Neural cell (in vitro differentiated cells): Measurements from ENCODE around the gene MYOG. TPM values are rescaled to one million over a fixed set of nuclear protein-coding genes. Genes with fewer than 3 reads are reported as not detected.

Source experiments
- H2AFZ ChIP-seq: fragments of 200-600, 300-800 bp; sonication (generic), shearing (Covaris generic); 2 replicates; pipeline ENCODE4 v1.6.0; 2014; ENCODE audit warnings: low read depth, mild to moderate bottlenecking, antibody characterized with exemption, low read length, moderate library complexity
- H3F3A ChIP-seq: fragments of 200-600 bp; shearing (Covaris generic); 2 replicates; pipeline ENCODE4 v1.6.1; 2016; ENCODE audit warnings: mild to moderate bottlenecking, moderate library complexity, mixed read lengths, antibody characterized with exemption, low read length; ENCODE audit not compliant: insufficient read depth, poor library complexity, severe bottlenecking
- H3K27ac ChIP-seq: fragments of 200-600, 300-800 bp; sonication (generic), shearing (Covaris generic); 2 replicates; pipeline ENCODE4 v1.5.1; 2014; ENCODE audit warnings: mild to moderate bottlenecking, low read length, moderate library complexity
- H3K27me3 ChIP-seq: fragments of 300-800, 200-600 bp; sonication (generic), shearing (Covaris generic); 2 replicates; pipeline ENCODE4 v1.6.0; 2014; ENCODE audit warnings: mild to moderate bottlenecking, low read depth, low read length, moderate library complexity; ENCODE audit not compliant: insufficient read depth
- H3K36me3 ChIP-seq: fragments of 300-800, 200-600 bp; sonication (generic), shearing (Covaris generic); 2 replicates; pipeline ENCODE4 v1.5.1; 2014; ENCODE audit warnings: mild to moderate bottlenecking, antibody characterized with exemption, low read length, moderate library complexity; ENCODE audit not compliant: insufficient read depth
- H3K4me2 ChIP-seq: fragments of 300-800, 200-600 bp; sonication (generic), shearing (Covaris generic); 2 replicates; pipeline ENCODE4 v1.6.0; 2014; ENCODE audit warnings: mild to moderate bottlenecking, low read length
- H3K4me3 ChIP-seq: fragments of 300-800, 200-600 bp; sonication (generic), shearing (Covaris generic); 2 replicates; pipeline ENCODE4 v1.5.1; 2014; ENCODE audit warnings: mild to moderate bottlenecking, low read length, moderate library complexity
- H3K79me2 ChIP-seq: fragments of 200-600 bp; shearing (Covaris generic); replicated peaks from 2 replicates; pipeline ENCODE4 v1.6.0; 2014; ENCODE audit warnings: mild to moderate bottlenecking, low read length, moderate library complexity; ENCODE audit not compliant: insufficient read depth
- H3K9ac ChIP-seq: fragments of 300-800, 200-600 bp; sonication (generic), shearing (Covaris generic); 2 replicates; pipeline ENCODE4 v1.6.1; 2016; ENCODE audit warnings: mild to moderate bottlenecking, low read length, mixed read lengths
- H3K9me2 ChIP-seq: fragments of 200-600 bp; shearing (Covaris generic); 2 replicates; pipeline ENCODE4 v1.6.1; 2016; ENCODE audit warnings: mild to moderate bottlenecking, low read length, mixed read lengths; ENCODE audit not compliant: insufficient read depth
- H3K9me3 ChIP-seq: fragments of 200-600, 300-800 bp; sonication (generic), shearing (Covaris generic); 2 replicates; pipeline ENCODE4 v1.6.1; 2016; ENCODE audit warnings: mild to moderate bottlenecking, mixed run types, low read length, moderate library complexity, mixed read lengths
- H4K20me1 ChIP-seq: fragments of 200-600 bp; shearing (Covaris generic); 2 replicates; pipeline ENCODE4 v1.6.1; 2016; ENCODE audit warnings: mild to moderate bottlenecking, mixed run types; ENCODE audit not compliant: insufficient read depth
- EP300 ChIP-seq: fragments of 450-650 bp; conservative IDR thresholded peaks from 2 replicates; pipeline ENCODE4 v1.6.1; 2014; ENCODE audit warnings: antibody characterized with exemption, mild to moderate bottlenecking, moderate library complexity; ENCODE audit not compliant: poor library complexity, severe bottlenecking
- EZH2 ChIP-seq: fragments of 200-600, 300-800 bp; shearing (Covaris generic), sonication (generic); IDR thresholded peaks from 2 replicates; pipeline ENCODE4 v1.6.1; 2014; ENCODE audit warnings: antibody characterized with exemption, low read length, borderline replicate concordance, mild to moderate bottlenecking; ENCODE audit not compliant: insufficient read depth, poor library complexity, severe bottlenecking
- MXI1 ChIP-seq: fragments of 450-650 bp; conservative IDR thresholded peaks from 2 replicates; pipeline ENCODE4 v1.6.1; 2014; ENCODE audit warnings: antibody characterized with exemption, mild to moderate bottlenecking; ENCODE audit not compliant: poor library complexity, severe bottlenecking
- POLR2AphosphoS5 ChIP-seq: IDR thresholded peaks from 2 replicates; pipeline ENCODE4 v1.6.1; 2012
- RAD21 ChIP-seq: fragments of 450-650 bp; conservative IDR thresholded peaks from 2 replicates; pipeline ENCODE4 v1.6.1; 2014; ENCODE audit warnings: antibody characterized with exemption, mild to moderate bottlenecking, moderate library complexity
- SMC3 ChIP-seq: fragments of 450-650 bp; conservative IDR thresholded peaks from 2 replicates; pipeline ENCODE4 v1.6.1; 2014; ENCODE audit warnings: antibody characterized with exemption, mild to moderate bottlenecking, moderate library complexity; ENCODE audit not compliant: poor library complexity
- TAF1 ChIP-seq: IDR thresholded peaks from 2 replicates; pipeline ENCODE4 v1.6.1; 2012; ENCODE audit warnings: low read depth
- polyA plus RNA-seq: library from polyadenylated mRNA; depleted of rRNA; stranded (reverse); fragments of >200 nt; gene quantifications from 2 replicates; pipeline ENCODE4 v1.2.3, GENCODE V29; 2014
- TF ChIP-seq, protein P1 (sequence below): fragments of 450-650 bp; IDR thresholded peaks from 2 replicates; pipeline ENCODE4 v1.5.1; 2014; ENCODE audit warnings: antibody characterized with exemption, mild to moderate bottlenecking, moderate library complexity; ENCODE audit not compliant: poor library complexity, severe bottlenecking
- TF ChIP-seq, protein P2 (sequence below): IDR thresholded peaks from 2 replicates; pipeline ENCODE4 v1.6.1; 2012; ENCODE audit warnings: borderline replicate concordance

Gene MYOG
- polyA plus RNA-seq, 1 donor from 2014 or later: not detected

DNA sequence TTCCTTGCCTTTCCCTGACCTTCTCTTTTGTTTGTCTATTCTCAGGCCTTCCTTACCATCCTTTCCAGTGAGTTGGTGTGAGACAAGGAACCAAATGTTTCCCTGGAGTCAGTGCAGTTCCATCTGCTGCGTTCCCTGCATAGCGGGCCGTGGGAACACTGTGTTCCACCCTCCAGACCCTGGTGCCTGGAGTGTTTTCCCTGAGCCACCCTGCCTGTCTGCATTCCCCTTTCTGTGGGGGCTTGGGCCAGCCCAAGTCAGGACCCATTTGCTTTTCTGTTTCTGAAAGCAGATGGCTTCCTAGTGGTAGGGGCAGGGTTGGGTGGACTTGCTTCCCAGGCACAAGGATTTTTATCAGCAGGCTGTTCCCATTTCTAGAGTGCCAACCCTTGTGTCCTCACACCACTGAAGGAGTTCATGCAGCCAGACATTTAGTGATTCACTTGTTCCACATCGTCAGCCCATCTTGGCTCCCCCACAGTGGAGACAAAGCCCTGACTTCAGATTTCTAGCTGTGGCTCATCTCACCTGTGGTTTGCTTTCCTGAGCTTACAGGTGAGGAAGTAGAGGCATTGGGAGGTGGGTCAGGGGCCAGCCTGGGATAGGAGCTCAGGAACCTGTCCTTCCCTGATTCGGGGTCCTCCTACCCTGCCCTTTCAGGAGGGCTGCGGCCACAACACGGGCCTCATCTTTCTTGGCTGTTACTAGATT lies 14.1 kb upstream of the MYOG start (continued):
- no peak for TF ChIP-seq MXI1

DNA sequence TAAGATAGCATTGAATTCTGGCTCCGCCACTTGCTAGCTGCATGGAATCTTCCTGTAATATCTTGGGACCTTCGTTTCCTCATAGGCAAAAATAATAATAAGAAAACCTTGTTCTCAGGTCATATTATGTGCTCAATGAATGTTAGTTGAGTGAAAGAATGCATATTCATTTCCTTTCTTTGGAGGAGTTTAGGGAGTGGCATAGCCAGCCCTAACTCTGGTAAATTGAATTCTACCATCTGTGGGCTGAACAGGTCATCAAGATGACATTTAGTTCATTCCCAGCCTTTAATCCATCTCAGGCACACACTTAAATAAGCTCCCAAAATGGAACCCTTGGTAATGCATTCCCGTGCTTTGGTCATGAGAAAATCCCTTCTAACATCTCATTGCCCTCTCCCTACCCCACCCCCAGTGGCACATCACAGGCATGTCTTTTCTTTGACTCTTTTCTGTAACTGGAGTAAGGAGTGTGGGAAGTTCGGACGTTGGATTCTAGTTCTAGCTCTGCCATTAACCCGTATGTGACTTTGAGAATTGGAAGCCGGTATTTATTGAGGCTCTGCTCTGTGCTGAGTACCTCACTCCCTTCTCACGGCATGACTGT lies 13.2 kb upstream of the MYOG start:
- Histone ChIP-seq H3K4me2 (no peak overlapping the region), H3K79me2 (no peaks in the 10 kb centered on the region), H3K27me3 (no peaks in the 10 kb centered on the region), H3K36me3 (no peaks in the 10 kb centered on the region), H3K9me2 (no peaks in the 10 kb centered on the region), H2AFZ (no peak overlapping the region), H4K20me1 (no peaks in the 10 kb centered on the region), H3K9me3 (peaks cover 6% of the 10 kb centered on the region), H3K4me3 (no peak overlapping the region), H3F3A (no peaks in the 10 kb centered on the region), H3K9ac (no peak overlapping the region), H3K27ac (no peak overlapping the region)
- TF ChIP-seq, protein P1, sequence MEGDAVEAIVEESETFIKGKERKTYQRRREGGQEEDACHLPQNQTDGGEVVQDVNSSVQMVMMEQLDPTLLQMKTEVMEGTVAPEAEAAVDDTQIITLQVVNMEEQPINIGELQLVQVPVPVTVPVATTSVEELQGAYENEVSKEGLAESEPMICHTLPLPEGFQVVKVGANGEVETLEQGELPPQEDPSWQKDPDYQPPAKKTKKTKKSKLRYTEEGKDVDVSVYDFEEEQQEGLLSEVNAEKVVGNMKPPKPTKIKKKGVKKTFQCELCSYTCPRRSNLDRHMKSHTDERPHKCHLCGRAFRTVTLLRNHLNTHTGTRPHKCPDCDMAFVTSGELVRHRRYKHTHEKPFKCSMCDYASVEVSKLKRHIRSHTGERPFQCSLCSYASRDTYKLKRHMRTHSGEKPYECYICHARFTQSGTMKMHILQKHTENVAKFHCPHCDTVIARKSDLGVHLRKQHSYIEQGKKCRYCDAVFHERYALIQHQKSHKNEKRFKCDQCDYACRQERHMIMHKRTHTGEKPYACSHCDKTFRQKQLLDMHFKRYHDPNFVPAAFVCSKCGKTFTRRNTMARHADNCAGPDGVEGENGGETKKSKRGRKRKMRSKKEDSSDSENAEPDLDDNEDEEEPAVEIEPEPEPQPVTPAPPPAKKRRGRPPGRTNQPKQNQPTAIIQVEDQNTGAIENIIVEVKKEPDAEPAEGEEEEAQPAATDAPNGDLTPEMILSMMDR: no peak
- TF ChIP-seq EZH2: no peak
- no peak for TF ChIP-seq EP300
- no peak for TF ChIP-seq SMC3
- TF ChIP-seq MXI1: no peak

DNA sequence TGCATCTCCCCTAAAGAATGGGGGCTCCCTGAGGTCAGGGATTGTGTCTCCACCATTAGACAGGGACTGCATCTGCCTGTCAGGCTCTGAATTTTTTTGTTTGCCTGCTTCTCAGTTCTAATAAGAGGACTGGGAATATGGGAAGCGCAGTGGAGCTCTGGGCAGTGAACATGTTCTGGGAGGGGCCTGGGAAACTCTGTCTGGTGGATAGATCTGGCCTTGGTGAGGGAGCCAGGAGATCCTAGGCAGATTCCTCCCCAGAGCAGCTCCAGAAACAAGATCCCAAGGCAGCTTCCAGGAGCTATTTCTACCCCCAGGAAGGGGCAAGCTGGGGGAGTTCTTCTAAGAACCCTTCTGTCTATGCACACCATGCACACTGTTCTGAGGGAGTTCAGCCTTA lies 12.6 kb upstream of the MYOG start:
- H3F3A ChIP-seq: no peaks in the 10 kb centered on the region
- H3K4me2 ChIP-seq: no peak overlapping the region
- H2AFZ ChIP-seq: no peak overlapping the region
- H3K27me3 ChIP-seq: no peaks in the 10 kb centered on the region
- no peaks in the 10 kb centered on the region for H3K79me2 ChIP-seq
- no peak overlapping the region for H3K9ac ChIP-seq
- no peak overlapping the region for H3K27ac ChIP-seq
- no peaks in the 10 kb centered on the region for H3K9me2 ChIP-seq
- H3K4me3 ChIP-seq: no peak overlapping the region
- peaks cover 6% of the 10 kb centered on the region for H3K9me3 ChIP-seq
- no peaks in the 10 kb centered on the region for H4K20me1 ChIP-seq
- TF ChIP-seq EZH2 (no peak), SMC3 (no peak), POLR2AphosphoS5 (no peak), MXI1 (no peak), TAF1 (no peak), EP300 (no peak), RAD21 (no peak)
- TF ChIP-seq, protein P1: no peak
- TF ChIP-seq, protein P2, sequence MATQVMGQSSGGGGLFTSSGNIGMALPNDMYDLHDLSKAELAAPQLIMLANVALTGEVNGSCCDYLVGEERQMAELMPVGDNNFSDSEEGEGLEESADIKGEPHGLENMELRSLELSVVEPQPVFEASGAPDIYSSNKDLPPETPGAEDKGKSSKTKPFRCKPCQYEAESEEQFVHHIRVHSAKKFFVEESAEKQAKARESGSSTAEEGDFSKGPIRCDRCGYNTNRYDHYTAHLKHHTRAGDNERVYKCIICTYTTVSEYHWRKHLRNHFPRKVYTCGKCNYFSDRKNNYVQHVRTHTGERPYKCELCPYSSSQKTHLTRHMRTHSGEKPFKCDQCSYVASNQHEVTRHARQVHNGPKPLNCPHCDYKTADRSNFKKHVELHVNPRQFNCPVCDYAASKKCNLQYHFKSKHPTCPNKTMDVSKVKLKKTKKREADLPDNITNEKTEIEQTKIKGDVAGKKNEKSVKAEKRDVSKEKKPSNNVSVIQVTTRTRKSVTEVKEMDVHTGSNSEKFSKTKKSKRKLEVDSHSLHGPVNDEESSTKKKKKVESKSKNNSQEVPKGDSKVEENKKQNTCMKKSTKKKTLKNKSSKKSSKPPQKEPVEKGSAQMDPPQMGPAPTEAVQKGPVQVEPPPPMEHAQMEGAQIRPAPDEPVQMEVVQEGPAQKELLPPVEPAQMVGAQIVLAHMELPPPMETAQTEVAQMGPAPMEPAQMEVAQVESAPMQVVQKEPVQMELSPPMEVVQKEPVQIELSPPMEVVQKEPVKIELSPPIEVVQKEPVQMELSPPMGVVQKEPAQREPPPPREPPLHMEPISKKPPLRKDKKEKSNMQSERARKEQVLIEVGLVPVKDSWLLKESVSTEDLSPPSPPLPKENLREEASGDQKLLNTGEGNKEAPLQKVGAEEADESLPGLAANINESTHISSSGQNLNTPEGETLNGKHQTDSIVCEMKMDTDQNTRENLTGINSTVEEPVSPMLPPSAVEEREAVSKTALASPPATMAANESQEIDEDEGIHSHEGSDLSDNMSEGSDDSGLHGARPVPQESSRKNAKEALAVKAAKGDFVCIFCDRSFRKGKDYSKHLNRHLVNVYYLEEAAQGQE: no peak
- no peaks in the 10 kb centered on the region for H3K36me3 ChIP-seq
